GM12875 (cell line): Measurements from ENCODE around the gene CETP.

ENCODE experiments used
- H3K4me3 ChIP-seq: one replicate; pipeline ENCODE4 v1.5.1; 2011; ENCODE audit warnings: low read depth, low read length, control low read depth
- CTCF ChIP-seq: IDR thresholded peaks from 2 replicates; pipeline ENCODE4 v1.5.1; 2011; ENCODE audit warnings: low read depth, mild to moderate bottlenecking, control low read depth, inconsistent platforms, low read length, moderate library complexity, borderline replicate concordance; ENCODE audit not compliant: insufficient read depth

CETP gene

GRCh38 chr16:56944954-56945839 lies 16.6 kb upstream of the CETP start:
- H3K4me3 ChIP-seq = no peak overlapping the region
- no peak for TF ChIP-seq CTCF

- TF ChIP-seq CTCF = no peak
- H3K4me3 ChIP-seq = no peak overlapping the region
Observed at GRCh38 chr16:56945847-56946527, 15.8 kb upstream of the CETP start.

GRCh38 chr16:56946767-56947603 lies 14.8 kb upstream of the CETP start:
- no peak for TF ChIP-seq CTCF
- no peak overlapping the region for H3K4me3 ChIP-seq

- no peak for TF ChIP-seq CTCF
- H3K4me3 ChIP-seq = no peak overlapping the region
Observed at GRCh38 chr16:56947604-56947995, 14.2 kb upstream of the CETP start.

- H3K4me3 ChIP-seq = no peak overlapping the region
- TF ChIP-seq CTCF = no peak
Observed at GRCh38 chr16:56948234-56948633, 13.5 kb upstream of the CETP start.

- H3K4me3 ChIP-seq = no peak overlapping the region
- TF ChIP-seq CTCF = no peak
Observed at GRCh38 chr16:56950051-56950450, 11.7 kb upstream of the CETP start.
